AG09319 (cell line): Measurements from ENCODE around the gene KNL1.
A peak's percentile ranks its signal among the peaks of the same experiment; 100 is the strongest.

ENCODE experiments used
- DNase-seq: peaks from one replicate; pipeline ENCODE4 v3.0.0-alpha.2; 2010; ENCODE audit warnings: low read depth; ENCODE audit errors: extremely low read depth
- CTCF ChIP-seq: IDR thresholded peaks from 2 replicates; pipeline ENCODE4 v1.5.1; 2011; ENCODE audit warnings: low read depth, mild to moderate bottlenecking, inconsistent platforms, low read length, moderate library complexity

KNL1 gene

GRCh38 chr15:40593588-40594428 is at the start of gene KNL1:
Gene KNL1 (plus strand): TSS chr15:40594249. CDS start chr15:40602932, 8,683 bp downstream.
- TF ChIP-seq CTCF = no peak
- DNase-seq = peak; percentile 91

- DNase-seq = no peak
- TF ChIP-seq CTCF = no peak
These were observed 48.6 kb upstream of the KNL1 start for GRCh38 chr15:40545457-40545856.

GRCh38 chr15:40548610-40549009 is 45.4 kb upstream of the KNL1 start:
- DNase-seq = no peak
- TF ChIP-seq CTCF = no peak

GRCh38 chr15:40549894-40550293 is 44.2 kb upstream of the KNL1 start:
- TF ChIP-seq CTCF = no peak
- no peak for DNase-seq

GRCh38 chr15:40550341-40551037 is 43.6 kb upstream of the KNL1 start:
- DNase-seq = no peak
- TF ChIP-seq CTCF = no peak

- DNase-seq = no peak
- TF ChIP-seq CTCF = no peak
These were observed 39.9 kb upstream of the KNL1 start for GRCh38 chr15:40554161-40554525.

- DNase-seq = no peak
- no peak for TF ChIP-seq CTCF
These were observed 38.2 kb upstream of the KNL1 start for GRCh38 chr15:40555876-40556275.
